HL-60 (cell line): ENCODE measurements around the gene BCDIN3D.

ENCODE experiments used
- DNase-seq, 2 experiments: peaks; one replicate each; pipeline ENCODE4 v3.0.0-alpha.2; 2010 to 2020; ENCODE audit warnings: low read depth in 1 of 2, low spot score in 1 of 2
- H3K27ac ChIP-seq: fragments of 250-450 bp; sonication (Bioruptor Pico); replicated peaks from 2 replicates; pipeline ENCODE4 v1.5.1; 2020; ENCODE audit warnings: mild to moderate bottlenecking, moderate library complexity
- H3K27me3 ChIP-seq: fragments of 250-450 bp; sonication (Bioruptor Pico); 2 replicates; pipeline ENCODE4 v1.5.1; 2021; ENCODE audit warnings: mild to moderate bottlenecking, moderate library complexity; ENCODE audit not compliant: insufficient read depth, poor library complexity, severe bottlenecking
- H3K4me3 ChIP-seq: replicated peaks from 2 replicates; pipeline ENCODE4 v1.5.1; 2011; ENCODE audit warnings: mild to moderate bottlenecking, control low read depth, low read length; ENCODE audit not compliant: insufficient read depth
- CTCF ChIP-seq: IDR thresholded peaks from one replicate; pipeline ENCODE4 v1.5.1; 2011; ENCODE audit warnings: low read length, control low read depth, inconsistent platforms; ENCODE audit not compliant: insufficient read depth
- GABPA ChIP-seq: IDR thresholded peaks from 2 replicates; pipeline ENCODE4 v1.6.1; 2012; ENCODE audit warnings: low read depth
- POLR2AphosphoS5 ChIP-seq: IDR thresholded peaks from 2 replicates; pipeline ENCODE4 v1.6.1; 2012; ENCODE audit warnings: low read depth
- REST ChIP-seq: IDR thresholded peaks from 2 replicates; pipeline ENCODE4 v1.6.1; 2012; ENCODE audit warnings: low read depth; ENCODE audit not compliant: insufficient replicate concordance
- SPI1 ChIP-seq: IDR thresholded peaks from 2 replicates; pipeline ENCODE4 v1.6.1; 2012; ENCODE audit warnings: low read depth, mild to moderate bottlenecking, borderline replicate concordance

The BCDIN3D gene

GRCh38 chr12:49854976-49855375, 12.1 kb upstream of the BCDIN3D start:
- Histone ChIP-seq H3K4me3 (no peak overlapping the region), H3K27me3 (peaks cover 7% of the 10 kb centered on the region), H3K27ac (no peak overlapping the region)
- no peak for DNase-seq
- no peak for TF ChIP-seq GABPA
- no peak for TF ChIP-seq REST

- TF ChIP-seq SPI1: no peak
- TF ChIP-seq CTCF: no peak
- TF ChIP-seq REST: no peak
- no peak for TF ChIP-seq POLR2AphosphoS5
- no peak for TF ChIP-seq GABPA
- Histone ChIP-seq H3K27ac (no peak overlapping the region), H3K27me3 (peaks cover 7% of the 10 kb centered on the region), H3K4me3 (no peak overlapping the region)
- no peak for DNase-seq
Observed at GRCh38 chr12:49853671-49854070, 10.8 kb upstream of the BCDIN3D start.

- H3K27ac ChIP-seq: no peak overlapping the region
- no peak for TF ChIP-seq POLR2AphosphoS5
- 0 out of 2 replicates have a peak, but pooled peaks have one; percentile 4 for TF ChIP-seq SPI1
- TF ChIP-seq GABPA: no peak
- TF ChIP-seq CTCF: no peak
- TF ChIP-seq REST: no peak
- H3K4me3 ChIP-seq: no peak overlapping the region
- peaks cover 7% of the 10 kb centered on the region for H3K27me3 ChIP-seq
- no peak for DNase-seq
Observed at GRCh38 chr12:49847161-49847560, 4.3 kb upstream of the BCDIN3D start.

GRCh38 chr12:49846032-49846431, 3.1 kb upstream of the BCDIN3D start:
- Histone ChIP-seq H3K4me3 (no peak overlapping the region), H3K27ac (no peak overlapping the region), H3K27me3 (peaks cover 3% of the 10 kb centered on the region)
- DNase-seq: no peak
- TF ChIP-seq CTCF: no peak
